GM18526 (cell line): ENCODE results near the gene MAGI2.

ENCODE experiments used
- POLR2A ChIP-seq: IDR thresholded peaks from 3 replicates; pipeline ENCODE4 v1.6.1; 2011; ENCODE audit not compliant: insufficient read length; ENCODE audit errors: extremely low read depth

Gene MAGI2

DNA sequence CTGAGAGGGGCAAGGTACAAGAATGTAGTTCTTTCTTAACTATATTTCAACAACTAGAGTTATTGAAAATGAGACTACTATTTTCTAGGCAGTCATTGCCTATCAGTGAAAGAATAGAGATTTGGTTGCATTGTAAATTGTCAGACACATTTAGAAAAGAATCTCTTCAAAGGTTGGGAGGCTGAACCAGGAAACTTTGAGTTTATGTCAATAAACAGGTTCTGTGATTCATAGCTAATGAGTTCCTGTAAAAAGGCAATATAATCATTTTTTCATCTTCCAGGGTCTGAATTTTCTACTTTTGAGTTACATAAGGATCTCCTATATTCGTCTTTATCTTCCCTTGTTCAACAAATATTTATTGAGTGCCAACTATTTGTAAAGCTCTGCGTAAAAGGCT, 47.1 kb downstream of the MAGI2 start:
- TF ChIP-seq POLR2A = no peak

DNA sequence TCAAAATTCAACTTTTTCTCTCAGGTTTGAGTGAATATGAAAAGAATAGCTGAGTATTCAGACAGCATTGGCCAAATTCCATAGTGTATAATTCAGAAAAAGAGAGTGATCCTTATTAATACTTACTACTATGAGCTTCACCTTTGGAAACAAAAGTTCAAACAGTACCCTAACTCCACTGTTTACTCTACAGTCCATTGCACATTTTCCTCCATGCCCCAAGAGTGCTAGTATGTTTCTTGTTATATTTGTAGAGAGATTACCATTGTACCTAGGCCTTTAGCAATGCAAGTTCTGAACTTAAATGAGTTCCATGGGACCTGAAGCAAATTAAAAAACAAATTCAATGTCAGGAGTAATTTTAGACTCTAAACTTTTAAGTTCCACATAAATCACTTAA, 48.1 kb downstream of the MAGI2 start:
- no peak for TF ChIP-seq POLR2A

DNA sequence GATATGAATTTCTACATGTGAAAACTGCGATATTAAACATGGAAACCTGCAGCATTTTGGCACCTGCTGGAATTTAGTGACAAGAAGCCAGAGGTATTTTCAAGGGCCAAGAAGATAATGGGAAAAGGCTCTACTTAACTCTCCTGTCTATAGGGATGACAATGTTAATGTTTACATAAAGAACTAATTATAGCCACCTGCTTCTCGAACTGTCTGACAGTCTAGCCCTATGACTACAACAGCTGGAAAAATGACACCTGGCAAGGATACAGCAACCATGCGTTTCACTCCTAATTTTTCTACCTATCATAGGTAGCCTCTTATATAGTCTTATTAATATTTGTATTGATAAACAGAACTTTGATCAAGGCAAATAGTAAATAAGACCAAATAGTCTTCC, 49.6 kb downstream of the MAGI2 start:
- no peak for TF ChIP-seq POLR2A

DNA sequence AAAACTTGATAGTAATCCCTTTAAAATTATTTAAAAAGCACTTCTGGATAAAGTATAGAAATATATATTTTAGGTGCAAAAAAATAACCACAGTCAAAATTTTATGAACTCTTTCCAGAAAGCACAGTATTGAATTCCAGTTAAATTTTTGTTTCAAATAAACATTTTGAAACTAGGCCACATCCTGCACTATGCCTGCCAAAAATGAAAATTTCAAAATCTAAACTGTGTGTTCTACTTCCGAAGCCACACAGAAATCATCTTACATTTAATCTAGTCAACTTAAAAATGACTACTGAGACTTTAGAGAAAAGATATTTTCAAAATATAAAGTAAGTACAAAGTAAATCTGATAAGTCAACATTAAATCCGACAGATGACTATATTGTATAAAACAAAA, 50.0 kb downstream of the MAGI2 start:
- TF ChIP-seq POLR2A = no peak

DNA sequence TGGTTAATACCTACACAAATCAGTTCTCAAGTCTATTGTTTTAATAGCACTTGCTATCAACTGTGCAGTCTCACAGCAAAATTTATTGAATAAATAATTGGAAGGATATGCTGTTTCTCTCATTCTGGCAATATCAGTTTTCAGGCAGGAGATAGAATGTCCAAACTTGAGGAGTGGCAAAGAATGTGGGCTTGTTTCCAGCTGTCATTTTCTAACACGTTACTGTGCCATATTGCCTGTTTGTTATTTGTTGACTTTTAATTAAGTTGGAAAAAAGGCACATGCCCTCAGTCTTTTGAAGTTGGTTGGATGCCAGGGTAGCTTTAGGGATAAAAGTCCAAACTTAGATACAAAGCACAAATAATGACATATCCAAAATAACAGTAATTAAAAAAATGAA, 52.2 kb downstream of the MAGI2 start:
- no peak for TF ChIP-seq POLR2A

DNA sequence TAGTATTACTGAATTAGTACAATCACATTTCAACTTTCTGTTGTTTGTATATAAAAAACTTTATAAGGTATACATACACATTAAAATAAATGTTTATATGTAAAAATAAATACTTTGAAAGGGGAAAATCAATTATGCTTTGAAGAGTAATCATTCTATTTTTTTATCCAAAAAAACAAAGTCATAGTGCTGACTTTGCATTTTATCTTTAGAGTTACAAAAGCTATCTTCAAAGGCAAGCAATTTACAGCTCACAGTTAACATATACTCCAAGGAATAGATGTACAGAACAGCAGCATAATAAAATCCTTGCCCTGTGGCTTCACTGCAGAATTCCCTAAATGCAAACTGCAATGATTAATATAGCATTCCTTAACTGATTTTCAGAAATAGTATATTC, 53.2 kb downstream of the MAGI2 start:
- no peak for TF ChIP-seq POLR2A

DNA sequence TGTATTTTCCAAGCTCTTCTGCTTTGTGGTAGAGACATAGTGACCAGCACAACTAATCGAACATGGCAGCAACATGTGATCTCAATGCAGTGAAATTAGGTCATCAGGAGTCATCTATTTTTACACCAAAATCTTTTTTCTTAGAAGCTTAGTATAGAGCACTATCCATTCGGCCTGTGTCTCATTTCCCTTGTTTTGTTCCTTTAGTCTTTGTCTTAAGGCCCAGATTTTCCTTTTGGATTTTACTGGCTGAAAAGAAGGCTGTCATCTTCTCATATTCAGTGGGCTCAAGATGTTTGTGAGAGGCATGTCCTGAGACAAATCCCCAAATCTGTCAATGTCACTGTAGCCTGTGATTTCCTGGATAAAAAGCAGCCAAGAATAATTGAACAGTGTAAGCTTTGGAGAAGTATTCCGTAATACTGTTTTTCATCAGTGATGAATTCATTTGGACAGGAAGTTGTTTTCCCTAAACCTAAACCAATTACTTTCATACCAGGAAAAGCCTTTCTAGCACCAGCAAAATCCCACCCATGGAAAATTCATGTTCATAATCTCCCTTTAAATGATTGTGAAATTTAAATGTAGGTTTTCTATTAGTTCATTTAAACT, 55.2 kb downstream of the MAGI2 start:
- TF ChIP-seq POLR2A = no peak

DNA sequence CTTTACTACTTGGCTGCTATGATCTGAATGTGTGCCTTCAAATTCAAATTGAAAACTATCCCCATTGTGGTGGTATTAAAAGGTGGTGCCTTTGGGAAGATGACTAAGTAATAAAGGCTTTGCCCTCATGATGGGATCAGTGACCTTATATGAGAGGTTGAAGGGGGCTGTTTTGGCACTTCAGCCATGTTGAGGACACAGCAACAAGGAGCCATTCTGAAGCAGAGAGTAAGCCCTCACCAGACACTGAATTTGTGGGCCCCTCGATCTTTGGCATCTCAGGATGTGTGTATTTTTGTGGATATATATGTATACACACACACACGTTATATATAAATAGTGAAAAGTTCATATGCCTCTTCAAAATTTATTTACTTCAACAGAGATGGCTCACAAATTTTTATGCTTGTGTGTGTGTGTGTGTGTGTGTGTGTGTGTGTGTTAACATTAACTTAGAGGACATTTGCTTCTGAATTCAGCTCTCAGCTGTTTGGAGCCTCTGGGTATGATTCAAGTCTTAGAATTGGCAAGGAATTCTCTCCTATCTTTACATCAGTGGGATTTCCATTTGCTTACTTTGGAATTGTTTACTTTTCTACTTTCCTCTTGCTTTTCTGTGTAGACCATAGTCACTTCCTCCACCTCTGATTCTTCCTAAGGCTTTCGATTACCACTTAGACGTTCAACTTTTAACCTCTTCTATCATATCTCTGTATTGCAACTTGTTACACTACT, 66.6 kb downstream of the MAGI2 start:
- no peak for TF ChIP-seq POLR2A

DNA sequence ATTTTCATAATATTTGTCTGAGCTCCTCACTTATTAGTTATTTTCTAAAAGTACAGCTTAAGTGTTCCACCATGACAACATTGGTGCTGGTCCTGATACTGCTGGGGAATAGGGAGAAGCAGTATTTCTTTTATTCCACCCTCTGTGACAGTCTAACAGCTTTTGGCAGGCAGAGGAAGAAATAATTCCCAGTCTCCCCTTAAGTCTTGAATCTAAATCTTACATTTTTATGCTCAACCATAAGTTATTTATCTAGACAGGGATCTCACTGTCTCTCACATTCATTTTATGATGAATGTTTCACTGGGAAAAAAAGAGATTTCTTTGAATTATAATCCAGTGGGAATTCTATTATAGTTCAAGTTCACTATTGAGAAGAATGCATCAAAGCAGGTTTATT, 71.5 kb downstream of the MAGI2 start:
- no peak for TF ChIP-seq POLR2A

DNA sequence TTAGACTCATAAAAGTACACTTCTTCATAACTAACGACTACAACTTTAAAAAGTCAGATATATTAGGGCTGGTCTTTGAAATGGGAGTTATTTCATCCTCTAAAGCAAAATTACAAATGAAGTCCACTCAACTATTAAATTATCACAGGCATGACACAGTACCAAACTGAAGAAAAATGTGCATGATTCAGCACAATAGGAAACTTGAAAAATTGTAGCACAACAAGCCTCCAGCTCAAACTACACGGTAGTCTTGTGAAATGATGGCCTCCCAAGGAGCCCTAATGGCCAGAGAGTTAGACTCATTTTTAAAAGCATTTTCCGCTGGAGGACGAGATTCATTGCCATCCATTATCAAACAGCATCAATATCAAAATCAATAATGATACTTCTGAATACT, 76.4 kb downstream of the MAGI2 start:
- TF ChIP-seq POLR2A = no peak

DNA sequence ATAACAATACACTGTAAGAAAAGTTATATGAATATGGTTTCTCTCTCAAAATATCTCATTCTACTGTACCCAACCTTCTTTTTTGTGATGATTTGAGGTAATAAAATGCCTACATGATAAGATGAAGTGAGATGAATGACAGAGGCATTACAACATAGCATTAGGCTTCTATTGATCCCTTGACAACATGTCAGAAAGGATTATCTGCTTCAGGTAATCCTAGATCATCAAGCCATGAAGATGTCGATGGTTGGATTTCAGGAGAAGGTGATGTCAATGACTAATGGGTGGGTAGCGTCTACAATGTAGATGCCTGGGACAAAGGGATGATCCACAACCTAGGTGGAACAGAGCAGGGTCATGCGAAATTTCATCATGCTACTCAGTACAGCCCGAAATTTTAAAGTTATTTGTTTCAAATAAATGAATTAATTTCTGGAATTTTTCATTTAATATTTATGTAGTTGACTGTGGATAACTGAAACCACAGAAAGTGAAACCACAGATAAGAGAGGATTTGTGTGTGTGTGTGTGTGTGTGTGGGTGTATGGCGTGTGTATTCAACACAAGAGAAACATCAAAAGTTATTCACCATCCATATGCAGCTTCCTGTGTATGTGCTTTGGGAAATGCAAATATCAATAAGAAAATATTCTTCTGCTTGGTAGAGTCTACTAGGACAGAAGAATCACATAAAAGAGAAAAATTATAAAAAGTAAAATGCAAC, 77.0 kb downstream of the MAGI2 start:
- no peak for TF ChIP-seq POLR2A

DNA sequence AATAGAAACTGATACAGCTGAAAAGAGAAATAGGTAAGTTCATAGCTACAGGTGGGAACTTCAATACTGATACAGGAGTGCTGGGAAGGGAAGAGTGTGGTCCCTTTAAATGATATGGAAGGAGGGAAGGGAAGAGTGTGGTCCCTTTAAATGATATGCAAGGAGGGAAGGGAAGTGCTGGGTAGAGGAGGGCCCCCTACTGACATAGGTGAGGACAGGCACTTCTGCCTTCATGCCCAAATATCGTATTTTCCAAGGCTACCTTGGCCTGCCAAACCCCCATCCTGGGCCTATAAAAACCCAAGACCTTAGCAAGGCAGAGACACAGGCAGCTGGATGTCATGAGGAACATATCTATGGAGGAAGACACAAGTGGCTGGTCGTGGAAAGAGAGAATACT, 92.3 kb downstream of the MAGI2 start:
- no peak for TF ChIP-seq POLR2A

DNA sequence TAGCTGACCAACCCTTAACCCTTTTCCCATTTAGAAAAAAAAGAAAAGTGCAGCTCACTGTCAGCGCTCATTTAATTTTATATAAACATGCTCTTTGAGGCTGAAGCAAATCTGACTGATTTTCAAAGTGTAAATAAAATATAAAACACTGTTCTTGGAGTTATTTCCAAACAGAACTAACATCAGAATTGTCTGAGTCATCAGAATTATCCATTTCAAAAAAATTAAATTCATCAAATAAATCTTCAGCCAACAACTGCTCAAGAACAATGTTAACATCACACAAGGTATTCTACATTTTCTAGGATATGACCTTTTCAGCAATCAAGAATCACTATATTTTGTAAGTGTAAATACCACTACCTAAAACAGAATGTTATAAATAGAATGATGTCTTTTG, 93.6 kb downstream of the MAGI2 start:
- no peak for TF ChIP-seq POLR2A

DNA sequence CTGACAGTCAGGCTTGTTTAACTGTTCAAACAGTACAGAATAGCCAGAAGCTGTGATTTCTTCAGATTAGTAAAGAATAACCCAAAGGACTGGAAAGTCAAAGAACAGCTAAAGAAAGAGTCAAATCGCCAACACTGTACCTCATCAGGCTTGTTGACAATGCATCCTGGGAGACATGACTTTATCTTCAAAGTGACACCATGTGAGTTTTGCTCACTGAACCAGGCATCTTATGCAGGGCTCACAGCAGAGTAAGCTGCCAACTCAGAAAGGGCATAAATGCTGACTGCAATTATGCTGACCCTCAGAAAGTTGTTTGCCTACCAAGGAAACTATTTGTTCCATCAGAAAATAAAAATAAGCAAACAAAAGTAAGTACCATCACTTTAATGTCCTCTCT, 96.4 kb downstream of the MAGI2 start:
- no peak for TF ChIP-seq POLR2A

DNA sequence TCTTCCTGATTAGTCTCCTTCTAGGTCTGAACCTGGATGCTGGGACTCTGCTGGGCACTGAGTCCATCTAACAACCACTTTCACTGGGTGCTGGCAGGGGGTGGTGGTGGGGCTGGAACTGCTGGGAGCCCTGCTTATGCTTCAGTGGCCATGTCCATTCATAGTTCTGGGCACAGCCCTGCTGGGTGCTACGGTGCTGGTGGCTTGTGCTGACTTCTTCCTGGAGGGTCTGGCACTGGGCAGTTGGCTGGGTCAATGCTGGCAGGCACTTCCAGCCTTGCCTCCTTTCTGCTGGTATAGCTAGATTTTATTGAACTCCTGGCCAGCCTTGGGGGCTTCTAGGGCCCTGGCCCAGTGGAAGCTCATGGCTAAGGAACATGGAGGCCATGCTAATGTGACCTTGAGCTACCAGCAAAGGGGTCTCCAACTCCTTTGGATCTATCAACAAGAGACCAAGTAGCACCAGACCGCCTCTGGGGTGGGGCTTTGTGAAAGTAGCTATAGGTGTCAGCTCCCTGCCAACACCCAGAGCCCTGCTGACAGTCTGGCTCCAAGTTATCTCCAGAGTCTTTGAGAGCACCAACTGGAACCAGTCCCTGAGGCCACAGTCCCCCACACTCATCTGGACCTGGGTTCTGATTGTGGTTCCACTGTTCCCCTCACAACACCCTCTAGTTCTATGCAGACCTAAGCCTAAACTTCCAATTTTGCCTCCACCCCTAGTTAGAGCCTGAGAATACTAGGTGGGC, 99.6 kb downstream of the MAGI2 start:
- TF ChIP-seq POLR2A = no peak

DNA sequence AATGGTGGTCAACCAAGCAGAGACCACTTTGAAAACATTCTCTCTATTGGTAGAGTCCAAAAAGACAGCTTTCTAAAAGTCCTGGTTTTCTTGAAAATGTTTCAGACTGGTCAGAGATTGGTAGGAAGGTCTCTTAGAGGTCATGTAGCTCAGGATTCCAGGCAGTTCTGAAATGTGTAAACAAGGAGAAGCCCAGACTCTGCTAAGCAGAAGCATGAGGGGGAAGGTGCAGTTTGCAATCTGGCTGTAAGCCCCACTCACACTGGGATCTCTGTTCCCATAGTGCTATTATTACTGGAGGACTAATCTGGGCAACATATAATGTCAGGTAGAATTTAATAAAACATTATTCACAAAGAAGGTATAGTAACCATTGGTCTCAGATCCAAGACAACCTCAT, 101.1 kb downstream of the MAGI2 start:
- no peak for TF ChIP-seq POLR2A
